GM13977 (cell line): ENCODE measurements around the gene FLVCR1.
A peak's percentile ranks its signal among the peaks of the same experiment; 100 is the strongest.
"Not testable (repeated sequence)": the region's sequence is repeated elsewhere in the genome, so short reads cannot be mapped to it uniquely, and the experiment has no call there.

Source experiments
- DNase-seq: peaks from one replicate; pipeline ENCODE4 v3.0.0; 2012; ENCODE audit warnings: low spot score
- CTCF ChIP-seq: IDR thresholded peaks from 2 replicates; pipeline ENCODE4 v1.5.1; 2012; ENCODE audit warnings: mild to moderate bottlenecking, control low read depth; ENCODE audit not compliant: insufficient read depth; ENCODE audit errors: extremely low read depth, missing control alignments
- in situ Hi-C: fragments of 300-500 bp; cut with MboI; formaldehyde crosslinking; loops from one replicate; pipeline ENCODE4 v1.12.0; 2022; ENCODE audit warnings: low sequenced_read_pairs, low pct_unique_long_range_greater_than_20kb, mixed read lengths, inconsistent platforms; ENCODE audit not compliant: unreplicated experiment

FLVCR1 gene

GRCh38 chr1:212838145-212838544, 19.9 kb upstream of the FLVCR1 start:
- TF ChIP-seq CTCF, result no peak
- DNase-seq, result no peak
- in situ Hi-C loops, result no loop called here

- in situ Hi-C loops, DNase-seq: not testable (repeated sequence)
Measured at GRCh38 chr1:212844521-212844920, 13.6 kb upstream of the FLVCR1 start.

GRCh38 chr1:212847549-212847948, 10.5 kb upstream of the FLVCR1 start, which contains the start of gene SPATA45:
Gene SPATA45, minus strand, starts transcription at chr1:212847649. Its CDS starts 11,500 bp downstream, at chr1:212836149.
- no peak for TF ChIP-seq CTCF
- in situ Hi-C loops, result no loop called here
- no peak for DNase-seq

- DNase-seq, result no peak
- in situ Hi-C loops, result no loop called here
Measured at GRCh38 chr1:212852105-212852688, 5.9 kb upstream of the FLVCR1 start.

GRCh38 chr1:212853658-212854057, 4.4 kb upstream of the FLVCR1 start:
- DNase-seq, result no peak
- in situ Hi-C loops, result no loop called here
- TF ChIP-seq CTCF, result no peak

More at GRCh38 chr1:212852105-212852688, 5.9 kb upstream of the FLVCR1 start:
- TF ChIP-seq CTCF, result no peak

- in situ Hi-C loops, result no loop called here
- TF ChIP-seq CTCF, result no peak
- no peak for DNase-seq
Measured at GRCh38 chr1:212856755-212857154, 1.3 kb upstream of the FLVCR1 start.

GRCh38 chr1:212858461-212859265, 588 bp downstream of the FLVCR1 start:
- in situ Hi-C loops, result no loop called here
- no peak for TF ChIP-seq CTCF
- peak; percentile 51 for DNase-seq
